Measurements from ENCODE around the gene SRRM2.
A peak's percentile ranks its signal among the peaks of the same experiment; 100 is the strongest.

The SRRM2 gene

DNA sequence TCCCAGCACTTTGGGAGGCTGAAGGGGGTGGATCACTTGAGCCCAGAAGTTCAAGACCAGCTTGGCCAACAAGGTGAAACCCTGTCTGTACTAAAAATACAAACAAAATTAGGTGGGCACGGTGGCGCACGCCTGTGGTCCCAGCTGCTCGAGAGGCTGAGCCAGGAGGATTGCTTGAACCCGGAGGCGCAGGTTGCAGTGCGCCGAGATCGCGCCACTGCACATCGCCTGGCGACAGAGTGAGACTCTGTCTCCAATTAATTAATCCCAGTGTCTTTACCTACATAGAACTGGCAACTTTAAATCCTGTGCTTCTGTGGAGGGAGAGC is 26.2 kb downstream of the SRRM2 start:
- no peak for DNase-seq

DNA sequence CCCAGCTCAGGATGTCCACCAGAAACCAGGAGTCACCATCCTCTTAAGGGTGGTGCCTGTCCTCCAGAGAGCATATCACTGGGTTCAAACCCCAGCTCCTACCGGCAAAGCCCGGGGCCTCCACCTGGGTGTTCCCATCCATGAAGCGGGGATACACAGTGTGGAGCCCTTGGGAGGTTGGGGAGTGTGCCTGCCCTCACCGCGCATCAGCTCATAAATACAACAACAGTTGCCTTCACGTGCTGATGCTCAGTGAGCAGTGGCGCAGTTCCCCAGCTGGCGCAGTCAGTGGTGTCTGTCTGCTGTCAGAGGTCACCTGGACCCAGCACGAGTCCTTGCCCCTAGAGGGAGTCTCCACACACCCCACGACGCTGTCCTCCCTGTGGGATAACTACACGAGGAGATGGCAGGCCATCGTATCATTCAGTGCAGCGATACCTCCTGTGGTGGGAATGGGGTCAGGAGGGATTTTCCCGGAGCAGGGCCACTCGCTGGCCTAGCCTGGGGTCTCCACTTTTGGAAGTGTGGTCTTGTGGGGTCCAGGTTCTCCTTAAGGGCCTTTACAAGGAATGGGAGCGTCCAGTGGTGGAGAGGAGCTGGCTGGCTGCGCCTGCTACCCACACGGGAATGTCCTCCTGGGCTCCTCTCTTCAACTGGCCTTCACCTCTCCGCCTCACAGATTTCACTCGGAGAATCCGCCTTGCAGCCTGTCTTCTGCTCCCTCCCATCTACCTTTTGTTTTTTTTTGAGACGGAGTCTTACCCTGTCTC is 26.9 kb downstream of the SRRM2 start:
- no peak for DNase-seq

- DNase-seq: no peak
Measured at GRCh38 chr16:2779978-2780898, 27.8 kb downstream of the SRRM2 start.

GRCh38 chr16:2782583-2783351 is 30.3 kb downstream of the SRRM2 start:
- DNase-seq: no peak

DNA sequence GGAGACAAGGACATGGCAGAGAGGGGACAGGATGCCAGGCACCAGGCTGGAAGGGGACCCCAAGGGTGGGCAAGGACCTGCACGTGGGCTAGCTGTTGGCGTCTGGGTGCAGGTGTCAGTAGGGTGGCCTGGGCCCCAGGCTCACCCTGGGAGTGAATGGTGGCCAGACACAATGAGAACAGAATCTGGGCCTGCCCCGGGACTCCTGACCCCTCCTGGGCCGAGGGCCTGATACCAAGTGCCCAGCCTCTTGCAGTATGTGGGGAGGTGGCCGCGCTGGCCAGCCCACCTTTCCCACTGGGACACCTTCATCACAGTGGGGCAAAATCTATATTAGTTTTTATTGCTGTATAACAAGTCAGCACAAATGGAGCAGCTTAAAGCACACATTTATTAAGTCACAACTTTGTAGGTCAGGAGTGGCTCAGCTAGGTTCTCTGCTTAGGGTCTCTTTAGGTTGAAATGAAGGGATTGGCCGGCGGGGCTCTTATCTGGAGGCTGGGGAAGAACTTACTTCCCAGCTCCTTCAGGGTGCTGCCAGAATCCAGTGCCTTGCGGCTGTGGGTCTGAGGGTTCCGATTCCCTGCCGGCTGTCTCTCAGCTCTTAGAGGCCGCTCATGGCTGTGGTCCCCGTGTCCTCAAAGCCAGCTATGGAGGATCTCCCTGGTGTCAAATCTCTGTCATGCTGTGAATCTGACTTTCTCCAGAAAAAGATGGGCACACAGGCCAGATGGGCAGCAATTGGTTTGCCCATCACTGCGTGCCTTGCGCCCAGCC is 31.3 kb downstream of the SRRM2 start:
- DNase-seq: no peak

DNA sequence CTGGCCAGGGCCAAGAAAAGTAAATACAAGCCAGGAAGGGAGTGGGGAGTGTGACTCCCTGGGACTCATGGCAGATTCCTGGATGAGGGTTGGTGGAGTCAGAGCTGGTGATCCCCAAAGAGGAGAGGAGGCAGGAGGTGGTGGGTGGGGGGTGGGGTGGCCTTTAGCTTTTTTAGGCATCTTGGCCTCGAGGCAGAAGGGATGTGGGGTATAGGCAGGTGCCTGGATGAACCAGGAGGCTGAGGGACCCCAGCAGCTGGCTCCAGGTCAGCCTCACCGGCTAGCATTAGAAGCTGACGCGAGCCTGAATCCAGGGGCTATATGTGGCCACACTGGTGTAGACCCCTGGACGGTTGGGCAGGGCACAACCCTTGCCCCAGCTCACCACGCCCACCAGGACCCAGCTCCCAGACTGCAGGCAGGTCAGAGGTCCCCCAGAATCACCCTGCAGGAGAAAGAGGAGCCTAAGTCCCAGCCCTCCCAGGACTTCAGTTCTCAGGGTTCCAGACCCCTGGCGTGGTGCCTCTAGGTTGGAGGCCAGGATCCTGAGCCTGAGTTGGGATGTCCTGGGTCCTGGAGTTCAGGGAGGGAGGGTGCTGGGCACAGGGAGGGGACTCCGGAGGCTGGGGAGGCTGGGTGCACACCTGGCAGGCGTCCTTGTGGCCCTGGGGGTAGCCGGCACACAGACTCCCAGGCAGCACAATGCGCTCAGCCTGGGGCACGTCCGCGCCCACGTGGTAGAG is 32.1 kb downstream of the SRRM2 start:
- DNase-seq: no peak

DNA sequence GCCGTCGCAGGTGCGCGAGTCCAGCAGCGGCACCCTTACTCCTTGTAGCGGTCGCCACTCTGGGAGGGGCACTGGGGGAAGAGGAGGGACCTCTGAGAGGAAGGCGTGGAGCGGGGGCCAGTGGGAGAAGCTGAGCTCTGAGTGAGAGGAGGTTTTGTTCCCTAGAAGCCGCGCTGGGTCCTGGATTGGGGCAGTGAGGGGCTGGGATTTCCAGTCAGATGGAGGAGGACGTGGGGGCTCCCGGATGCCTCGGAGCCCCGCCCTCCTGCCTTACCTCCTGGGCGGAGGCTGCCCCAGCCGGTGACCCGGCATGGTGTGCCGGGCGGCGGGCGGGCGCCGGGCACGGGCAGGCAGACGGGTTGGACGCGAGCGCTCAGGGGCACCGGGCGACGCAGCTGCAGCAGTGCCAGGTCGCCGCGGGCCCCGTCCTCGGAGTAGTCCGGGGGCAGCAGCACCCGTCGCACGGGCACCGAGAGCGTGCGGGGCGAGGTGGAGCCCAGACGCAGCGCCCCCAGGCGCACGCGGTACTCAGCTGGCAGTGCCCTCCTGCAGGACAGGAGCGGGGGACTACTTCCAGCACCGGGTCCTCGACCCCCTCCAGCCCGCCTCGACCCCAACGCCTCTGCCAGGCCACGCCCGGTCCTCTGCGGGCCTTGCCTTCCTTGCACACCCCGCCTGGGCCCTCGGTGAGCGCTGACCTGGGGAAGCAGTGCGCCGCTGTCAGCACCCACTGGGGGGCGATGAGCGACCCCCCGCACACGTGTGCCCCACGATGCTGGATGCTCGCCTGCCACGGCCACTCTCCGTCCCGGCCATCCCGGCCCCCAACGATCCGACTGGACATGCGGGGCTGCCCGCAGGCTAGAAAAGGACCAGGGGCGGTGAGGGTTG is 32.9 kb downstream of the SRRM2 start:
- DNase-seq: peak in 2 of 3 experiments; percentile 64 to 69

DNA sequence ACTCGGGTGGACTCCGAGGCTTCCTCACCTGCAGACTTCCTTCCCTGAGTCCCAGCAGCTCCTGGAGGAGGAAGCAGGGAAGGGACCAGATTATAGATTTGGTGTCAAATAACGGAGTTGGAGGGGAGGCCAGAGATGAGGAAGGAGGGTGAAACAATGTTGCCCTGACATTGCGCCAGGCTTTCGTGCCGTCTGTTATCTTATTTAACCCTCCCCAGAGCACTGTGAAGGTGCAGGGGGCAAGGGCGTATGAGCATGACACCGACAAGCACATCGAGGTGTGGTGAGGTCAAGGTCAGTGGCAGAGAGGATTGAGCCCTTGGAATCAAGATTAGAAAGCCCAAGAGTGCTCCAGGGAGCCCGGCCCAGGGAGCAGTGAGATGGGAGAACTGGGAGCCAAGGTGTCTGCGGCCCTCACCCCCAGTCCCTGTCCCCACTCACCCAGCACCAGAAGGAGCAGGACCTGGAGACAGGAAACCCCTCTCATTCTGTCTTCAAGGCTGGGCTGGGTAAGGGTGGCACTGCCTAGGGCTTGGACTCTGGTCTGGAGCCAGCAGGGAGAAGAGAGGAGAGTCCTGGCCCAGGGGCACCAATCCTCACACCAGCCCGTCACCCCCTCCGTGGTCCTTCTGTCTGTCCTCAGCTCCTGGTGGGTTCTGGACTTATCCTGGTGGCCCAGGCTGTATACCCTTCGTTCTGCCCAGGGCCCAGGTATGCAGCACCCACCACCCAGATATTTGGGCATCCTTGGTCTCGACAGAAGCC is 33.8 kb downstream of the SRRM2 start:
- DNase-seq: peak in 1 of 3 experiments; percentile 16

GRCh38 chr16:2786826-2787151 is 34.4 kb downstream of the SRRM2 start:
- no peak for DNase-seq

GRCh38 chr16:2787406-2787805 is 35.0 kb downstream of the SRRM2 start, which contains the start of gene PRSS33:
TSS of gene PRSS33 (minus strand) at chr16:2787560. CDS start at chr16:2786547, 1,013 bp downstream.
- no peak for DNase-seq

- DNase-seq: no peak
Measured at GRCh38 chr16:2787961-2788360, 35.5 kb downstream of the SRRM2 start.

DNA sequence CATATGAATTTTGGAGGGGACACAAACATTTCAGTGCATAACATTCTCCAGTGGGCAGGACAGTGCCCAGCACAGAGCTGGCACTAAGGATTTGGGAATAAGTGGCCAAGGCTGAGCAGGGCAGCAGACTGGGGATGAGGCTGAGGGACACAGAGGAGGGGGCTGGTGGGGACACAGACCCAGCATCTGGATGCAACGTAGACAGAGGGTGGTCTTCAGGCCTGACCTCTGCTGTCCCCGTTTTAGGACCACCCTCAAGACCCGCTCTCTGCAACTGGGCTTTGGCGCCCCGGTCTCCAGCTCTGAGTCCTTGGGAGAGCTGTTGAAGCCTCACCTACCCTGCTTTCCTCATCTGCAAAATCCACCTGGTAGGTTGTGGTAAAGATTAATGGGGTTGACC is 38.2 kb downstream of the SRRM2 start:
- no peak for DNase-seq

- no peak for DNase-seq
Measured at GRCh38 chr16:2791174-2791573, 38.7 kb downstream of the SRRM2 start.

DNA sequence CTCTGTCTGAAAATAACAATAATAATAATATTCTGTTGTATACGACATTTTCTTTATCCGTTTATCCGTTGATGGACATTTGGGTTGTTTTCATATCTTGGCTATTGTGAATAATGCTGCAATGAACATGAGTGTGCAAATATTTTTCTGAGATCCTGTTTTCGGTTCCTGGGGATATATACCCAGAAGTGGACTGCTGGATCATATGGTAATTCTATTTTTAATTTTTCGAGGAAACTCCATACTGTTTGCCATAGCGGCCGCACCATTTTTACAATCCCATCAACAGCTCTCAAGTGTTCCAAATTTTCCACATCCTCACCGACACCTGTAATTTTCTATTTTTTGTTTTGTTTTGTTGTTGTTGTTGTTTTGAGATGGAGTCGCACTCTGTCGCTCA is 40.5 kb downstream of the SRRM2 start:
- no peak for DNase-seq

DNA sequence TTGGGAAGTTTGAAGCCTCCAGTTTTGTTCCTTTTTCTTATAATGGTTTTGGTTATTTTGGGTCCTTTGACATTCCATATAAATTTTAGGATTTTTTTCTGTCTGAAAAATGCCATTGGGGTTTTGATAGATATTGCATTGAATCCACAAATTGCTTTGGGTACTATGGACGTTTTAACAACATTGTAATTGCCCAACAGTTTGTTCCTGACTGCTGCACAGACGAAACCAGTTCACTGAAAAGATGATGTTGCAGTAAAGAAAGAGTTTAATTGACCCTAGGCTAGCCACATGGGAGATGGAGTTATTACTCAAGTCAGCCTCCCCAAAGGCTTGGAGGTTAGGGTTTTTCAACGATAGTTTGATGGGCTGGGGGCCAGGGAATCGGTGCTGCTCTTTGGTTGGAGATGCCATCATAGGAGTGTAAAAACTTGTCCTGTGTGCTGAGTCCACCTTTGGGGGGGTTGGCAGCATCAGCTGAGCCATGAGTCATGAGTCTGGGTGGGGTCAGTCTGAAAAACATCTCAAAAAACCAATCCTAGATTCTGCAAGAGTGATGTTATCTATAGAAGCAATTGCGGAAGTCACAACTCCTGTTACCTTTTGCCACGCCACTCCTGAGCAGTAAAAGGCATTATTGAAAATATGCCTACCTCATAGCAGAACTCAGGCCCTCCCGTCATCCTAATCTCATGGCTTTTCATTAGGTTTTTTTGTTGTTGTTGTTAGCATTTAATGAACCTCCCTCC is 43.1 kb downstream of the SRRM2 start:
- DNase-seq: no peak

- DNase-seq: no peak
Measured at GRCh38 chr16:2798723-2799204, 46.3 kb downstream of the SRRM2 start.

GRCh38 chr16:2799205-2799858 is 46.9 kb downstream of the SRRM2 start:
- DNase-seq: no peak

DNA sequence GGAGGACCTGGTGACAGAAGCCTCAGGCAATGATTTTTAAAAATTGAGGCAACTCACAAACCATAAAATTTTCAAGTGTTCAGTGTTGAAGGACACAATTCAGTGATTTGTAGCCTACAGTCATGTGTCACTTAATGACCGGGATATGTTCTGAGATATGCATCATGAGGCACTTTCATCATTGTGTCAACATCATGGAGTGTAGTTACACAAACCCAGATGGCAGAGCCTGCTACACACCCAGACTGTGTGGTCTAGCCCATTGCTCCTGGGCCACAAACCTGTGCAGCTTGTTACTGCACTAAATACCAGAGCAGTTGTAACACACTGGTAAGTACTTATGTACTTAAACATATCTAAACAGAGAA is 47.4 kb downstream of the SRRM2 start:
- DNase-seq: peak in 1 of 3 experiments; percentile 50

All from NCI-H1417 (cell line).